A549 (cell line): ENCODE results near the gene CHST11.

Experiments used
- CTCF ChIP-seq: fragments of >200 bp; sonication (Bioruptor Twin); formaldehyde crosslinking; IDR thresholded peaks from 3 replicates; pipeline ENCODE4 v1.5.1; 2016
- ELK1 ChIP-seq: fragments of 150-350 bp; IDR thresholded peaks from 2 replicates; pipeline ENCODE4 v1.6.1; 2014; ENCODE audit warnings: low read depth, mild to moderate bottlenecking, low read length
- FOSL2 ChIP-seq, 2 experiments: fragments of 450-650 bp in 1 of 2; fragments of >200 bp in 1 of 2; sonication (Bioruptor Twin) in 1 of 2; formaldehyde crosslinking; IDR thresholded peaks; 2 replicates each; pipeline versions ENCODE4 v1.5.0 to v1.6.1; 2016 to 2020; ENCODE audit warnings: mild to moderate bottlenecking in 1 of 2, moderate library complexity in 1 of 2
- HDAC2 ChIP-seq: fragments of 200-600 bp; sonication (generic); IDR thresholded peaks from 2 replicates; pipeline ENCODE4 v1.6.1; 2016
- KDM5A ChIP-seq: fragments of 200-600 bp; sonication (generic); IDR thresholded peaks from 2 replicates; pipeline ENCODE4 v1.6.1; 2016; ENCODE audit warnings: antibody characterized with exemption, mild to moderate bottlenecking
- MYC ChIP-seq: IDR thresholded peaks from 2 replicates; pipeline ENCODE4 v1.6.1; 2012; ENCODE audit warnings: mild to moderate bottlenecking, inconsistent platforms, low read length, improper control_type of control experiment, borderline replicate concordance
- NFE2L2 ChIP-seq: fragments of 150-350 bp; conservative IDR thresholded peaks from 2 replicates; pipeline ENCODE4 v1.6.1; 2014; ENCODE audit warnings: low read length
- POLR2A ChIP-seq: IDR thresholded peaks from 2 replicates; pipeline ENCODE4 v1.6.1; 2012; ENCODE audit warnings: mild to moderate bottlenecking, low read length
- SMC3 ChIP-seq: fragments of >200 bp; sonication (Bioruptor Twin); formaldehyde crosslinking; IDR thresholded peaks from 3 replicates; pipeline ENCODE4 v1.6.1; 2018; ENCODE audit warnings: inconsistent platforms
- TF ChIP-seq, protein P1 (sequence below): fragments of >200 bp; sonication (Bioruptor Twin); formaldehyde crosslinking; IDR thresholded peaks from 3 replicates; pipeline ENCODE4 v1.6.1; 2016
- TF ChIP-seq, protein P2 (sequence below): fragments of 250-450 bp; sonication (Bioruptor Pico); IDR thresholded peaks from 2 replicates; pipeline ENCODE4 v1.5.0; 2021; ENCODE audit warnings: mild to moderate bottlenecking, moderate library complexity, borderline replicate concordance

GRCh38 chr12:104651811-104652210, 195.1 kb downstream of the CHST11 start:
- TF ChIP-seq CTCF (no peak), NFE2L2 (no peak), POLR2A (no peak), SMC3 (no peak), HDAC2 (no peak), KDM5A (no peak), MYC (no peak), FOSL2 (IDR thresholded peaks at IDR 0.05) (no peak), FOSL2 (CRISPR knock-in tag; IDR thresholded peaks at IDR 0.05) (no peak), ELK1 (no peak)
- TF ChIP-seq, protein P1, sequence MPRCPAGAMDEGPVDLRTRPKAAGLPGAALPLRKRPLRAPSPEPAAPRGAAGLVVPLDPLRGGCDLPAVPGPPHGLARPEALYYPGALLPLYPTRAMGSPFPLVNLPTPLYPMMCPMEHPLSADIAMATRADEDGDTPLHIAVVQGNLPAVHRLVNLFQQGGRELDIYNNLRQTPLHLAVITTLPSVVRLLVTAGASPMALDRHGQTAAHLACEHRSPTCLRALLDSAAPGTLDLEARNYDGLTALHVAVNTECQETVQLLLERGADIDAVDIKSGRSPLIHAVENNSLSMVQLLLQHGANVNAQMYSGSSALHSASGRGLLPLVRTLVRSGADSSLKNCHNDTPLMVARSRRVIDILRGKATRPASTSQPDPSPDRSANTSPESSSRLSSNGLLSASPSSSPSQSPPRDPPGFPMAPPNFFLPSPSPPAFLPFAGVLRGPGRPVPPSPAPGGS, result no peak
- TF ChIP-seq, protein P2, sequence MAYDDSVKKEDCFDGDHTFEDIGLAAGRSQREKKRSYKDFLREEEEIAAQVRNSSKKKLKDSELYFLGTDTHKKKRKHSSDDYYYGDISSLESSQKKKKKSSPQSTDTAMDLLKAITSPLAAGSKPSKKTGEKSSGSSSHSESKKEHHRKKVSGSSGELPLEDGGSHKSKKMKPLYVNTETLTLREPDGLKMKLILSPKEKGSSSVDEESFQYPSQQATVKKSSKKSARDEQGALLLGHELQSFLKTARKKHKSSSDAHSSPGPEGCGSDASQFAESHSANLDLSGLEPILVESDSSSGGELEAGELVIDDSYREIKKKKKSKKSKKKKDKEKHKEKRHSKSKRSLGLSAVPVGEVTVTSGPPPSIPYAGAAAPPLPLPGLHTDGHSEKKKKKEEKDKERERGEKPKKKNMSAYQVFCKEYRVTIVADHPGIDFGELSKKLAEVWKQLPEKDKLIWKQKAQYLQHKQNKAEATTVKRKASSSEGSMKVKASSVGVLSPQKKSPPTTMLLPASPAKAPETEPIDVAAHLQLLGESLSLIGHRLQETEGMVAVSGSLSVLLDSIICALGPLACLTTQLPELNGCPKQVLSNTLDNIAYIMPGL (CRISPR knock-in tag), result no peak
